ENCODE measurements around the gene NDUFS7.
"Not testable (repeated sequence)": the region's sequence is repeated elsewhere in the genome, so short reads cannot be mapped to it uniquely, and the experiment has no call there.

Gene NDUFS7

GRCh38 chr19:1429750-1430149 lies 46.0 kb downstream of the NDUFS7 start:
- in situ Hi-C loops (cut with MboI; ENCODE audit: low sequenced_read_pairs), result no loop called here

- in situ Hi-C loops (cut with MboI; ENCODE audit: low sequenced_read_pairs), result no loop called here
These were observed 46.5 kb downstream of the NDUFS7 start for GRCh38 chr19:1430246-1430645.

- in situ Hi-C loops (cut with MboI; ENCODE audit: low sequenced_read_pairs), result no loop called here
These were observed 48.2 kb downstream of the NDUFS7 start for GRCh38 chr19:1431759-1432506.

- in situ Hi-C loops (cut with MboI; ENCODE audit: low sequenced_read_pairs), result no loop called here
These were observed 48.8 kb downstream of the NDUFS7 start for GRCh38 chr19:1432507-1432887.

DNA sequence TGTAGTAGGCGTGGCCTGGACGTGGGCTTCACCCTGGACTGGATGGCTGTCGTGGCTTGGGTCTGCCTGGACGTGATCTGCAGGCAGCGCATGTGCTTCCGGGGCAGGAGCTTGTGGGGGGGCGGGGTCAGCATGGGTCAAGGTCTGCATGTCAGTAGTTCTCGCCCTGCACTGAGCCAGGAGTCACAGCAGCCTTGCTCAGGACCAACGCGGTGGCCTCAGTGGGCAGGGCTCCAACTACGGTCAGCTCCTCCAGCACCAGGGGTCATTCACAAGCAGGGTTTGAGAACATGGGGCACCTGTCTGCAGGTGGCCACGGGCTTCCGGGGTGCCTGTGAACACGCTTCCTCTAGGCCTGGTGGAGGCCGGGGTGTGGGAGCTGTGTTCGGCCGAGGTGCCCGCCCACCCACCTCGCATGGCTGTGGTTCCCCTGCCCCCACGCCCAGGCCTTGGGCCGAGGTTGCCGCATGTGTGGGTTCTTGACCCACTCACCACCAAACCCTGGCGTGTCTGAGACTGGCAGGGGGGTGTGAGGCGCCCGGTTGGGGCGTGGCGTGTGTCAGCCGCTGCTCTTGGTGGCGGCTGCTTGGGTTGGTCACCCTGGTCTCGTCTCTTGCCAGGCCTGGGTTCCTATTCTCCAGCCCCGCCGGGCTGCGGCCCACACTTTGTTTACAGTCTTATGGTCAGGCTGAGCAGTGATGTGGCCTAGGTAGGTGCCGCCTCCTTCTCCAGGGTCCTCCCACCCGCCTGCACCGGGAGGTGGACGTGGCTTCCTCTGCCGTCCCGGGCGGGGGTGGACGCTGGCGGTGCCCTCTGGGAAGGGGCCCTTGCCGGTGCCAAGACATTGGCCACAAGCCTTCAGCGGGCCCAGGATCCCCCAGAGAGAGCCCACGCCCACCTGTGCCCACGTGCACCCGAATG lies 49.7 kb downstream of the NDUFS7 start:
- in situ Hi-C loops (cut with MboI; ENCODE audit: low sequenced_read_pairs), result no loop called here

DNA sequence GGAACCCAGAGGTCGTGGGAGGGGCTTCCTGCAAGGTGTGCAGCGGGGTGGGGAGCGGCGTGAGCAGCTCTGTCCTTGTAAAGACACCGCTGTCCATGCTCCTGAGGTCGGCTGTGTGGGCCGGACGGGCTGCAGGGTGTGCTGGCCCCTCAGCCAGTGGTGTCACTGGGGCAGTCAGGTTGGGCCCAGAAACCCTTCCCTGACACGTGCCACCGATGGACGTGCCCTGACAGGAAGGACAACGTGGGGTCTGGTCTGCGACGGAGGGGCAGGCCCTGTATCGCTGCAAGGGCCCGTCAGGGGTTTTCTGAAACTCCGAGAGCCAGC lies 50.3 kb downstream of the NDUFS7 start:
- in situ Hi-C loops (cut with MboI; ENCODE audit: low sequenced_read_pairs), result no loop called here

- in situ Hi-C loops (cut with MboI; ENCODE audit: low sequenced_read_pairs), result no loop called here
These were observed 50.9 kb downstream of the NDUFS7 start for GRCh38 chr19:1434577-1435060.

DNA sequence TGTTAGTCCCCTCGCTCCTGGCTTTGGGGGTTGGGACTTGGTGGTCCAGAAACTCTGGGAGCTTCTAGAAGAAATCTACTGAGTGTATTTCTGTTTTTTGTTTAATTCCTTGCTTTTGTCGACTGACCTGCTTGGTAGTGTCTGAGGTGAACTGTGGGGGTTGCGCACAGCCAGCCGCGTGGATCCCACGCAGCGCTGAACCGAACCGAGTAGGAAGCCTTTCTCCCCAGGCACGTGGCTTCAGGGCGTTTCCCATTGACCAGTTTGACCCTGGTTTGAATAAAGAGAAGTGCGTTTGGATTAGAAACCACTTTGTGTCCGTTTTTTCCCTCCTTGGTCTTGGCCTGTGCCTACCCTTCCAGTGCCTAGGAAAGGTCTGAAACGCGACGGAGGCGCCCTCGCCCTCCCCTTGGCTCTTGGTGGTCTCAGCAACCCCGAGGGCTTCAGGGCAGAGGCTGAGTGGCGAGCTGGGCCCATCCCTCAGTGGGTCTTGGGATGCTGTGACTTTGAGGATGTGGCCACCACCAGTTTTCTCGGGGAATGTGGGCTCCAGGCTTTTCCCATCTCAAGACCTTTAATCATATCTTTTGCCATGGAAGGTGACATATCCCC lies 51.8 kb downstream of the NDUFS7 start:
- in situ Hi-C loops (cut with MboI; ENCODE audit: low sequenced_read_pairs), result no loop called here

DNA sequence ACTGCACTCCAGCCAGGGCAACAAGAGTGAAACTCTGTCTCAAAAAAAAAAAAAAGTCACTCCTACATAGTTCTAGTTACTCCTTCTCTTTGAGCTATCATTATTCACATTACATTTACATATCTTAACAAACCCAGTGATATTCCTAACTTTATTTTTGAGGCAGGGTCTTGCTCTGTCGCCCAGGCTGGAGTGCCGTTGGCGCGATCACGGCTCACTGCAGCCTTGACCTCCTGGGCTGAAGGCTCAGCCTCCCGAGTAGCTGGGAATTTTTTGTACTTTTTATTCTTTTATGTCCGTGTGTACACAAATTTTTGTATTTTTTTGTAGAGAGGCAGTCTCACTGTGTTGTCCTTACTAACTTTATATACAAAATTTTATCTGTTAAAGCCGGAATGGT lies 53.9 kb downstream of the NDUFS7 start:
- in situ Hi-C loops (cut with MboI; ENCODE audit: low sequenced_read_pairs), result no loop called here

- in situ Hi-C loops (cut with MboI; ENCODE audit: low sequenced_read_pairs), result no loop called here
These were observed 54.6 kb downstream of the NDUFS7 start, which contains the start of gene RPS15 for GRCh38 chr19:1438035-1438932. Gene RPS15 (plus strand): TSS chr19:1438396. CDS start chr19:1438426, 30 bp downstream.

DNA sequence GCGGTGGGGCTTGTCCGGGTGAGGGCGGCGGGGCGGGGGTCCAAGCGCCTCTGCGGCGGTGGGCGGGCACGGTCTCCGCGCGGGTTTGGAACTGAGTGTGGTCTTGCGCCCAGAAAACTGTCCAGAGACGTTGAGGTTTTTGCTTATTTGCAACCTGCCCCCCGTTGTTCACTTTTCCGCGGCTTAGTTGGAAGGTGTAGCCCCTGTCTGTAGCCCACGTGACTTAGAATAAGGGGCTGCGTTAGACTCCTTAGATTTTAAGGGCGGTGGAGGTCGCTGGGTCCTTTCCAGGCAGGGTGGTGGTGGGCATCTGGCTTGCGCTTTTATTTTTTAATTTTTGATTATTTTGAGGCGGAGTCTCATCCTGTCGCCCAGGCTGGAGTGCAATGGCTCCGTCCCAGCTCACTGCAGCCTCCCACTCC lies 55.2 kb downstream of the NDUFS7 start:
- in situ Hi-C loops (cut with MboI; ENCODE audit: low sequenced_read_pairs), result no loop called here

GRCh38 chr19:1439525-1440417 lies 56.1 kb downstream of the NDUFS7 start:
- in situ Hi-C loops (cut with MboI; ENCODE audit: low sequenced_read_pairs), result not testable (repeated sequence)

GRCh38 chr19:1440418-1440801 lies 56.7 kb downstream of the NDUFS7 start:
- in situ Hi-C loops (cut with MboI; ENCODE audit: low sequenced_read_pairs), result no loop called here

GRCh38 chr19:1441022-1441426 lies 57.3 kb downstream of the NDUFS7 start:
- in situ Hi-C loops (cut with MboI; ENCODE audit: low sequenced_read_pairs), result no loop called here

- in situ Hi-C loops (cut with MboI; ENCODE audit: low sequenced_read_pairs), result no loop called here
These were observed 58.2 kb downstream of the NDUFS7 start for GRCh38 chr19:1441677-1442438.
